ENCODE data around the gene B4GALNT3. TPM values are rescaled to one million over a fixed set of nuclear protein-coding genes. Genes with fewer than 3 reads are reported as not detected.
"Not testable (repeated sequence)": the region's sequence is repeated elsewhere in the genome, so short reads cannot be mapped to it uniquely, and the experiment has no call there.

Gene B4GALNT3
- polyA plus RNA-seq, 3 donors, result 15.1 to 21.6 (median 17.1) TPM

GRCh38 chr12:575129-575502 lies 115.4 kb downstream of the B4GALNT3 start:
- no peak for DNase-seq

DNA sequence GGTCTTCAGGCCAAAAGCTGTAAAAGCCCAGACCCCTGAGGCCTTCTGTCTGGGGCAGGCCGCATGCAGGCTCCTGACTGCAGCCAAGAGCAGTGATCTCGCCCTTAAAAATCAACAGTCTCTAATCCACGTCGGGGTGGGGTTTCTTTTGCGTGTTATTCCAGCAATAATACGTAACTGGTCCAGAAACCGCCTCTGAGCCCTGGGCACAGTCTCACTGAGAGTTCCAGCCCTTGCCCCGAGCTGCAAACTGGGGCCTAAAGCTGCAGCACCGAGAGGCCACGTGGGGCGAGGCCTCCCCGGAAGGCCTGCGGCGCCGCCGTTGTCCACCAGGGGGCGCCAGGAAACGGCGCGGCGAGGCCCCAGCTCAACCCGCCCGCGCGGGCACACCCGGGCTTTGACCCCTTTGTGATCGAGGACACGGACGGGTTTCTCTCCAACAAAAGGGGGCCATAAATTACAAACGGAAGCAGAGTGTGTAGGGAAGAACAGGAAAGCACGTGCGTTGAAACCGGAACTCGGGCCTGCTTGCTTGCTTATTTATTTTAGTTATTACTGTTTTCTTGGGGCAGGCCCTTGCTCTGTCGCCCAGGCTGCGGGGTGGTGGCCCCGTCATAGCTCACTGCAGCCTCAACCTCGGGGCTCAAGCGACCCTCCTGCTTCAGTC lies 116.3 kb downstream of the B4GALNT3 start:
- peak; percentile 69 for DNase-seq

- no peak for DNase-seq
Measured at GRCh38 chr12:576615-577110, 116.9 kb downstream of the B4GALNT3 start.

DNA sequence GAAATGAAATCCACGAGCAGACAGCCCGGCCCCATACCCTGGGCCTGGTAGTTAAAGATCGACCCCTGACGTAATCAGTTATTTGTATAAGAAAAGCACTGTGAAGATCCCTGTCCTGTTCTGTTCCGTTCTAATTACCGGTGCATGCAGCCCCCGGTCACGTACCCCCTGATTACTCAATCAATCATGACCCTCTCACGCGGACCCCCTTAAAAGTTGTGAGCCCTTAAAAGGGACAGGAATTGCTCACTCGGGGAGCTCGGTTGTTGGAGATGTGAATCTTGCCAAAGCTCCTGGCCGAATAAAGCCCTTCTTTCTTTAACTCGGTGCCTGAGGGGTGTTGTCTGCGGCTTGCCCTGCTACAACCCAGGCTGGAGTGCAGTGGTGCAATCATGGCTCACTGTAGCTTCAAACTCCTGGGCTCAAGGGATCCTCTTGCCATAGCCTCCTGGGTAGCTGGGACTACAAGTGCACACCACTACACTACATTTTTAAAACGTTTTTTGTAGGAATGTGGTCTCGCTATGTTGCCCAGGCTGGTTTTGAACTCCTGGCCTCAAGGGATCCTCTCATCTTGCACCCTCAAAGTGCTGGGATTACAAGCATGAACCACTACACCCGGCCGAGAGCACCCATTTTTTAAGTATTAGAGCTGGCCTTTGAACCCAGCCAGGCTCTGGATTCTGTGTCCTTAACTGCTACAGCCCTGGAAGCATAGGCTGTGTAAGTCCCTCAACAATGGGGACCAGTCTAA lies 118.4 kb downstream of the B4GALNT3 start:
- not testable (repeated sequence) for DNase-seq

DNA sequence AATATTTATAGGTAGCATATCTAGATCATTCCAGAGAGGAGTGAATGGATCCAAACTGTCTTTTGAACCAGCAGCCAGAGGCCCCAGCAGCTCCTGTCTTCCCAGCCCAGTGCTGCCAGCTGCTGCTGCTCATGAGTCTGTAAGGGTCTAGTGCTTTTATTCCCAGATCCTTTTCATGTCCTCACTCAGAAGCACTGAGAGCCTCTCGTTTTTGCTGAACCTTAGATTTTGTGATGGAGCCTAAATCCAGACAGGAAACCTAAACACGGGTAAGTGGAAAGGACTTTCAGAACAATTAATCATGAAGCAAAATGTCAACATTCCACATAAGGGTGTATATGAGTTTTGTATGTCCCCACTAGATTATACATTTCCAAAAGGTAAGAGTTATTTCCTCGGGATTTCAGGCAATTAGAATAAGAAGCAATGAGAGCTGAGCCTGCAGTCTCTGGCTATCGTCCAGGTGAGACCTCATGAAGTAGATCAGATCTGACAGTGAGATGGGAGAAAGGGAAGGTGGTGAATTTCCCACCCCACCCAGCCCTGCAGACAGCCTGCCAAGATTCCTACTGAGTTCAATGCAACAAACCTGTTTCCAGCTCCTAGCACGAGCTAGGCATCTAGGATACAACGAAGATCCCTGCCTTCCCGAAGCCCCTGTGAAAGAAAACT lies 119.1 kb downstream of the B4GALNT3 start:
- DNase-seq, result no peak

- DNase-seq, result no peak
Measured at GRCh38 chr12:579420-580110, 119.8 kb downstream of the B4GALNT3 start.

DNA sequence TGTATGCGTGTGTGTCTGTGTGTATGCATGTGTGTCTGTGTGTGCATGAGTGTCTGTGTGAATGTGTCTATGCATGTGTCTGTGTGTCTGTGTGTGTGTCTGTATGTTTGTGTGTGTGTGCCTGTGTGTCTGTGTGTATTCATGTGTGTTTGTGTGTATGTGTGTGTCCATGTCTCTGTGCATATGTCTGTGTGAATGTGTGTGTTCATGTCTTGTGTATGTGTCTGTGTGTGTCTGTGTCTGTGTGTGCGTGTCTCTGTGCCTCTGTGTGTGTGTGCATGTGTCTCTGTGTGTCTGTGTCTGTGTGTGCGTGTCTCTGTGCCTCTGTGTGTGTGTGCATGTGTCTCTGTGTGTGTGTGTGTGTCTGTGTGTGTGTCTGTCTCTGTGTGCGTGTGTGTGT lies 121.1 kb downstream of the B4GALNT3 start:
- DNase-seq, result no peak

DNA sequence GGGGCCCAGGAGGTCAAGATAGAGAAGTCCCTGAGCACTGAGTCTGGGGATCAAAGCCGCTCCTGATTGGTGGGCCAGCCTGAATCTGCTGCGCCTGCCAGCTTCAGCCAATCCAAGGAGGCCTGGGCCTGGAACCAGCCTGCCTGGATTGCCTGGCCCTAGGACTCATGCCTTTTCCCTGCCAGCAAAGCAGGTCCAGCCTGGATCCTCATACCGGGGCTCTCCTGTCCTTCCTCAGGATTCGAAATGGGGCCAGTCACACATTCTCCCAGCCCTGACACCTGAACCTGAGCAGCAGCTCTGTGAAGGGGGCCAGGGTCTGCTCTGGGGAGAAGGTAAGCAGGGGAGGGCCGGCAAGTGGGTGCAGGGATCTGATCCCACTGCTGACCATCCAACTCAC lies 121.6 kb downstream of the B4GALNT3 start:
- DNase-seq, result no peak

DNA sequence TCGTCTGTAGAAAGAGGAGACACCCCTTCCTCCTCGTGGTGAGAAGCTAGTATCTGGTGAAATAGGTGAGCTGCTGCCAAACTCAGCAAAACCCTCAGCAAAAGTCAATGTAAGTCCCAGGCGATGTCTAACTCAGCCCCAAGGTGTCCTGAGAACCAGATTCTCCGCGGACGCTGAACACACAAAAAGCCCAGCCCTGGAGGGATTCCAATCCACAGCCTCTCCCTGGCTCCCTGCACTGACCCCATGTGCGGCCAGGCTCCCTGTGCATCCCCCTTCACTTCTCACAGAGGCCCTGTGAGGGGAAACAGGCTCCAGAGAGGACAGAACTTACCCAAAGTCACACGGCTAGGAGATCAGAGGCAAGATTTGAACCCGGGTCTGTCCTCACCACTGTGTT lies 122.0 kb downstream of the B4GALNT3 start:
- DNase-seq, result no peak

DNA sequence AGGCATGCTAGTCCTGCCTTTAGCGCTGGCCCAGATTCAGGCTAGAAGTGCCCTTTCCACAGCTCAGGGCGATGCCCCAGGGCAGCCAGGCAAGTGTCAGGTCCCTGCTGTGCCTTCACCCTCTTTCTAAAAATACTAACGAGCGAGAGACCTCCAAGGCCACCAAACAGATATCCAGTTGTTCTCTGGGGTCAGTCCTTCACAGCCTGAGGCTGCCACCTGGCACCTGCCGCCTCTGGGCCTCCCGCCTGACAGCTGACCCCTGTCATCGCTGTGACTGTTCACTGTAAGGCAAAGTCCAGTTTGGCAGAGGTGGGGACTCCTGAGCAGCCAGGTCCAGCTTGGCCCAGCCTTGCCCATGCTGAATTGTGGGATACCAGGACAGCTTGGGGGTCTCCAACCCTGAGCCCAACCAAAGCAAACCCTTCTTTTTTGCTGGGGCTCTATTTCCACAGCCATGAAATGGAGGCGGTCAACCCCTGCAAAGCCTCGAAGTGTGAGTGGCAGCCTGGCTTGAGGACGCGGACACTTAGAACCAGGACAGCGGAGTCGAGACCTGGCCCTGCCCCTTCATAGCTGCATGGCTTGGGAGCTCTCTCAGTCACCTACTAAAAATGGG lies 123.6 kb downstream of the B4GALNT3 start:
- no peak for DNase-seq

GRCh38 chr12:585062-586061 lies 125.6 kb downstream of the B4GALNT3 start:
- DNase-seq, result no peak

DNA sequence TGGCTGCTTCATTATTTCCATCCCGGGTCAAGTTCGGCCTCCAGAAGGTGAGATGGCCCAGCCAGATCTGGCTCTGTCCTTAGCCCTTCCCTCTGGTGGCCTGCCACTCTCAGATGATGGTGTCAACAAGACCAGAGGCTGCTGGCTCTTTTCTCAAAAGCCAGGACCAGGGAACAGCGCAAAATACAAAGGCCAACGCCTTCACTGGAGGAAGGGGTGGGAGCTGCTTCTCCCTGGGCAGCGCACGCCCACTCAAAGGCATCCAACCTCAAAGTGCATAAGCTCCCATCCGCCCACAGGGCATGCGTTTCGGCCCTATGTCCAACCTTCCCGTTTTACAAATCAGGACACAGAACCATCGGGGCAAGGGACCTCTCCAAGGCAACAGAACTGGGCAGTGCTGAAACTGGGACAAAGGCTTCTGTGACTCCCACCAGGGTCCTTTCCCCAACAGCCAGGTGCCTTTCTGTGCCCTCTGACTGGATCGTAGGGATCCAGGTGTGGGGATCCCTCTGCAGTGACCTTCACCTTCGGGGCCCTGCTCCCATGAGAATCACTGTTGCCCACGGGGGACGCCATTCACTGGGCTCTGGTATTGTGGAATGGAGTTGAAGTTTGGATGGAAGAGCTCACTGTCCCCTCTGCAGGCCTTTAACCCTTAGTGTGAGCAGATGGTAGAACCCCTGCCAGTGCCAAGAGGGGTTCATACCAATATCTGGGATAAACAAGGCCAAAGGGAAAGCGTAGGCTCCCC lies 126.8 kb downstream of the B4GALNT3 start:
- DNase-seq, result no peak

- DNase-seq, result no peak
Measured at GRCh38 chr12:587132-588023, 127.6 kb downstream of the B4GALNT3 start.

- no peak for DNase-seq
Measured at GRCh38 chr12:588024-588322, 128.2 kb downstream of the B4GALNT3 start.

DNA sequence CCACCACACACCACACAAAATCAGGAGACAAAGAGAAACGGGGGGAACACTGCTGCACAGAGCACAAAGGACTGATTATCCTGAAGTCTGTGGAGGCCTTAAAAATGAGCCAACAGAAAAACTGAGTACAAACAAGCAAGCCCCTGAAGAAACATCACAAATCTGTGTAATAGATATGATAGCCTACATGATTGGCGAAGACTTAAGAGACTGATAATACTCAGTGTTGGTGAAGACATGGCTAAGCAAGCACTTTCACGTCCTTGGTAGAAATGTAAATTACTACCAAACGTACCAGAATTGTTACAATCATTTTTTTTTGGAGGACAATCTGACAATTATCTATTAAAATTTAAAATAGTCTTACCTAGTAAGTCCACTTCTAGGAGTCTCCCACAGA lies 128.9 kb downstream of the B4GALNT3 start:
- no peak for DNase-seq

- no peak for DNase-seq
Measured at GRCh38 chr12:590206-590750, 130.5 kb downstream of the B4GALNT3 start.

GRCh38 chr12:591167-592023 lies 131.7 kb downstream of the B4GALNT3 start:
- no peak for DNase-seq

Measured in renal pelvis (tissue), 4 donors.